GM12874 (cell line): ENCODE results near the gene SLC12A3.

ENCODE experiments used
- TF ChIP-seq, protein P1 (sequence below): IDR thresholded peaks from 2 replicates; pipeline ENCODE4 v1.5.1; 2011; ENCODE audit warnings: low read depth, mild to moderate bottlenecking, control low read depth, low read length, moderate library complexity; ENCODE audit not compliant: insufficient read depth

SLC12A3 gene

DNA sequence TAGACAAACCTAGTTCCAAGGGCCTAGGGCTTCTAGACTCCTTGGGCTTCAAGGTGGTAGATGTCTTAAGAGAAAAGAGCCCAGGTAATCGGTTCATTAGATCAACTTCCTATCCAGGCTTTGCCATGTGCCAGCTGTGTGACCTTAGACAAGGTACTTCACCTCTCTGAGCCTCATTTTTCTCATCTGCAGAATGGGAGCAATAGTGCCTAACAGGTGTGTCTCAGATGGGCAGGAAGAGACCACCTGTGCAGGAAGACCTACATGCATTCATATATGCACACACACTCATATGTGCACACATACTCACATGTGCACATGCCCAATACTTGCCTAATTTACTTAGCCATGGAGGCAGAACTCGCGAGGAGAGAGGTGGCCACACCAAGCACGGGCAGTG lies 15.7 kb downstream of the SLC12A3 start:
- TF ChIP-seq, protein P1, sequence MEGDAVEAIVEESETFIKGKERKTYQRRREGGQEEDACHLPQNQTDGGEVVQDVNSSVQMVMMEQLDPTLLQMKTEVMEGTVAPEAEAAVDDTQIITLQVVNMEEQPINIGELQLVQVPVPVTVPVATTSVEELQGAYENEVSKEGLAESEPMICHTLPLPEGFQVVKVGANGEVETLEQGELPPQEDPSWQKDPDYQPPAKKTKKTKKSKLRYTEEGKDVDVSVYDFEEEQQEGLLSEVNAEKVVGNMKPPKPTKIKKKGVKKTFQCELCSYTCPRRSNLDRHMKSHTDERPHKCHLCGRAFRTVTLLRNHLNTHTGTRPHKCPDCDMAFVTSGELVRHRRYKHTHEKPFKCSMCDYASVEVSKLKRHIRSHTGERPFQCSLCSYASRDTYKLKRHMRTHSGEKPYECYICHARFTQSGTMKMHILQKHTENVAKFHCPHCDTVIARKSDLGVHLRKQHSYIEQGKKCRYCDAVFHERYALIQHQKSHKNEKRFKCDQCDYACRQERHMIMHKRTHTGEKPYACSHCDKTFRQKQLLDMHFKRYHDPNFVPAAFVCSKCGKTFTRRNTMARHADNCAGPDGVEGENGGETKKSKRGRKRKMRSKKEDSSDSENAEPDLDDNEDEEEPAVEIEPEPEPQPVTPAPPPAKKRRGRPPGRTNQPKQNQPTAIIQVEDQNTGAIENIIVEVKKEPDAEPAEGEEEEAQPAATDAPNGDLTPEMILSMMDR: no peak

DNA sequence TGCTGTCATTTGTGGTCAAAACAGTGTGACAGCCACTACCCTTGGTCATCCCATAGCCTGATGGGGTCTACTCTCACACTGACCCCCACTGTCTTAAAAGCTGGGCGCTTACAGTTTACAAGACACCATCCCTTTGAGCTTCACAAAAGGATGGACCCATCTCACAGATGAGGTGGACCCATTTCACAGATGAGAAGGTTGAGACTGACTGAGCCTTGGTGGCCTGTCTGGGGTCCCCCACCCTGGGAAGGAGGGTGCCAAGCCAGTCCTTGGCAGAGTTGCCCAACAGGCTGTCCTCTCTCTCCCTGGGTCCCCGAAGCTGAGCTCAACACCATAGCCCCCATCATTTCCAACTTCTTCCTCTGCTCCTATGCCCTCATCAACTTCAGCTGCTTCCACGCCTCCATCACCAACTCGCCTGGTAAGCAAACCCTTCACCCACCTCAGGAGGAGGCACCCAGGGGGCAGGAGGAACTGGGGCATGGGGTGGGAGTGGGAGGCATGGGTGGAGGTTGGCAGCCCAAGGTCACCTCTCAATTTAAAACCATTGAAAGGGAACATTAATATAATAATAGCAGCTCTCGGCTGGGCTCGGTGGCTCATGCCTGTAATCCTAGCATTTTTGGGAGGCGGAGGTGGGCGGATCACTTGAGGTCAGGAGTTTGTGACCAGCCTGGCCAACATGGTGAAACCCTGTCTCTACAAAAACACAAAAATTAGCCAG lies 17.2 kb downstream of the SLC12A3 start:
- TF ChIP-seq, protein P1: no peak

DNA sequence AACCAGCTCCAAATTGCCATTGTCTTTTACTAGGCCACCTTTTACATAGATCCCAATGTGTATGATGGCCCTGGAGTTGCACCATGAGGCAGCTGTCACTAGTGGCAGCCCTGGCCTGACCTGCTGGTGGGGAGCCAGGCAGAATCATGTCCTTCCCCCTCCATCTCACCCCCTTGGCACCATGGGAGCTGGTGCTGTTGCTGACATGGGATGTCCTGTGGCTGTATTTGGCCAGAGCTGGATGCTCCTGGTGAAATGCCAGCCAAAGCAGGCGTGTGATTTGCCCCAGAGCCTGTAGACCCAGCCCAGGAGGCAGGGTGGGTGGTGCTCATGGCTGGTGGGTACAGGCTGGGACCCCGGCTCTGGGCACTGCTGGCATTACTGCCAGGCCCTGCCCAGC lies 18.6 kb downstream of the SLC12A3 start:
- TF ChIP-seq, protein P1: no peak

DNA sequence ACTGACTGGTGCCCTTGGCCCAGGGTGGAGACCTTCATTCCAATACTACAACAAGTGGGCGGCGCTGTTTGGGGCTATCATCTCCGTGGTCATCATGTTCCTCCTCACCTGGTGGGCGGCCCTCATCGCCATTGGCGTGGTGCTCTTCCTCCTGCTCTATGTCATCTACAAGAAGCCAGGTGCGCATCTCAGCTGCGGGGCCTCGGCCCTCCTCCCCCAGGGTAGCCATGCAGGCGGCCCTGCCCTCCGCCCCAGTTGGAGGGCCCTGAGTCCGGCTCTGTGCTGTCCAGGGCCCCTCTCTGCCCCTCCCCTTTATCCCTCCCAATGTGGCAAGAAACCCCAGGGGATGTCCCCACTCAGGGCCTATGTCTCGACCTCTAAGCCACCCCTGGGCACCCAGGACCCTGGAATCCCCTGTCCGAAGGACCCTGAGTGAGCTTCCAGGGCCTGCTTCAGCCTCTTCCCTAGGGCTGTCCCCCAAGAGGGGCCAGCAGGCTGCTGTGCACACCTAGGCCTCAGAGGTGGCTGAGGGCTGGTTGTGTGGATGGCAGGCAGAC lies 19.1 kb downstream of the SLC12A3 start:
- TF ChIP-seq, protein P1: no peak

DNA sequence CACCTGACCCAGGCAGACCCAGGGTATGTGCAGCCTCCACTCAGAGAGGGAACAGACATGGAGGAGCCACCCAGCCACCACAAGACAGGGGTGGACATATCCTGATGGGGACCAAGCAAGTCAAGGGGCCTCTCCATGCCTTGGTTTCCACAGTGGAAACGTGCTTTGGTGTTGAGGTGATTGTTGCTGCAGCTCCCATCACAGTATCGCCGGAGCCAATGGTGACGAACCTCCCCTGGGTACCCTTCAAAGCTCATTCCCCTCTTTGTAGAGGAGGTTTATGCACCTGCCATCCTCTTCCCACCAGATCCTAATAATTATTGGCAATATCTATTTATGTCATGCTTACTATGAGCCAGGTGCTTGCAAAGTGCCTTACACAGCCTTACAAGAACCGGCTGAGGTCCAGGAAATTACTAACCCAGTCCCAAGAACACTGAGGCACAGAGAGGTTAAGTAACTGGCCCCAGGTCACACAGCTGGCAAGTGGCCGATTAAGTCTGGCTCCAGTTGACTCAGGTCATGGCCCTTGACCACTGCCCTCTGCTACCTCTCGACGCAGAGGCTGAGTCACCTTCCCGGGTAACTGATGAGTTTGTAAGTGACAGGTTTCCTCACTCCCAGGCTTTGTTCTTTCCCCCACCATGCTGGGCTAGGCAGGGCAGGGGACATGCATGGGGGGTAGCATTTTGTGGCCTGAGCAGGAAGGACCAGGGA lies 20.6 kb downstream of the SLC12A3 start:
- TF ChIP-seq, protein P1: no peak

DNA sequence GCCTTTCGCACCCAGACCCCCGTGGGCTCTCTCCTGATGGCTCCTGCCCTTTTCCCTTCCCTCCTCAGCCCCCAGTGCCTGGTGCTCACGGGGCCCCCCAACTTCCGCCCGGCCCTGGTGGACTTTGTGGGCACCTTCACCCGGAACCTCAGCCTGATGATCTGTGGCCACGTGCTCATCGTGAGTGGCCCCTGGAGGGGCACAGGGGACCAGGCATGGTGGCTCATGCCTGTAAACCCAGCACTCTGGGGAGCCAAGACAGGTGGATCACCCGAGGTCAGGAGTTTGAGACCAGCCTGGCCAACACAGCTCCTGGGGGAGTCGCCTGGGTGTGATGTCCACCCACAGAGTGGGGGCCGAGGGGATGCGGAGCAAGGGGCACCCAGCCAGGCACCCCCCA lies 21.3 kb downstream of the SLC12A3 start:
- TF ChIP-seq, protein P1: no peak

DNA sequence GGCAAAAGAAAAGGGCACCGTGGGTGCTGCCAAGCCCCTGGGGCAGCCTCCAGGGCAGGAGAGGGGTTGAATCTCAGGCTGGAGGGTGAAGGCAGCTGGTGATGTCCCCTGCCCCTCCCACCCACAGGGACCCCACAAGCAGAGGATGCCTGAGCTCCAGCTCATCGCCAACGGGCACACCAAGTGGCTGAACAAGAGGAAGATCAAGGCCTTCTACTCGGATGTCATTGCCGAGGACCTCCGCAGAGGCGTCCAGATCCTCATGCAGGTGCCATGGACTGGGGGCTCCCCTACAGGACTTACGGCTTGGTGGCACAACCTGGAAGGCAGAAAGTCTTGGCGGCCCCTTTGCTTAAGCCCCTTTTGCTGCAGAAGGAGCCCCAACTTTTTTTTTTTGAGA lies 21.8 kb downstream of the SLC12A3 start:
- TF ChIP-seq, protein P1: no peak
